HepG2 (cell line): ENCODE measurements around the gene LAMA5. TPM values are rescaled to one million over a fixed set of nuclear protein-coding genes. Genes with fewer than 3 reads are reported as not detected.

Source experiments
- AGO2 ChIP-seq: fragments of 200-400 bp; formaldehyde crosslinking; optimal IDR thresholded peaks from 2 replicates; pipeline ENCODE3; 2017; ENCODE audit warnings: mild to moderate bottlenecking, low read depth, low read length, moderate library complexity
- DNMT3B ChIP-seq: conservative IDR thresholded peaks from 2 replicates; pipeline ENCODE4 v1.6.1; 2016; ENCODE audit warnings: missing biosample characterization, control low read depth
- E2F2 ChIP-seq: sonication (generic); formaldehyde crosslinking; IDR thresholded peaks from 2 replicates; pipeline ENCODE4 v1.4.0; 2020; ENCODE audit warnings: missing genetic modification reagents, borderline replicate concordance
- EED ChIP-seq: sonication (generic); formaldehyde crosslinking; IDR thresholded peaks from 2 replicates; pipeline ENCODE4 v1.5.0; 2020; ENCODE audit warnings: mild to moderate bottlenecking, missing genetic modification reagents
- HNF4A ChIP-seq: sonication (generic); formaldehyde crosslinking; IDR thresholded peaks from 2 replicates; pipeline ENCODE4 v1.4.0; 2020; ENCODE audit warnings: missing genetic modification reagents
- IKZF1 ChIP-seq: fragments of 450-650 bp; IDR thresholded peaks from 2 replicates; pipeline ENCODE4 v1.7.1; 2016
- KDM2A ChIP-seq: sonication (generic); formaldehyde crosslinking; IDR thresholded peaks from 2 replicates; pipeline ENCODE4 v1.4.0; 2020; ENCODE audit warnings: low read depth, missing genetic modification reagents, borderline replicate concordance
- MAFF ChIP-seq: IDR thresholded peaks from 2 replicates; pipeline ENCODE4 v1.6.1; 2011; ENCODE audit warnings: low read depth, low read length, improper control_type of control experiment
- NCOA5 ChIP-seq: sonication (generic); formaldehyde crosslinking; IDR thresholded peaks from 2 replicates; pipeline ENCODE4 v1.4.0; 2020; ENCODE audit warnings: missing genetic modification reagents
- NFE2L2 ChIP-seq: fragments of 150-350 bp; IDR thresholded peaks from 2 replicates; pipeline ENCODE4 v1.6.1; 2014; ENCODE audit warnings: low read length
- PAWR ChIP-seq: sonication (generic); formaldehyde crosslinking; IDR thresholded peaks from 2 replicates; pipeline ENCODE4 v1.4.0; 2020; ENCODE audit warnings: missing genetic modification reagents, mild to moderate bottlenecking, borderline replicate concordance
- PPARG ChIP-seq: conservative IDR thresholded peaks from 2 replicates; pipeline ENCODE4 v1.6.1; 2016; ENCODE audit warnings: missing biosample characterization, missing genetic modification reagents
- RFX3 ChIP-seq: IDR thresholded peaks from 2 replicates; pipeline ENCODE4 v1.6.1; 2016; ENCODE audit warnings: missing biosample characterization, missing genetic modification reagents
- SATB2 ChIP-seq: sonication (generic); formaldehyde crosslinking; IDR thresholded peaks from 2 replicates; pipeline ENCODE4 v1.5.0; 2020; ENCODE audit warnings: missing genetic modification reagents
- TEAD2 ChIP-seq: sonication (generic); formaldehyde crosslinking; IDR thresholded peaks from 2 replicates; pipeline ENCODE4 v1.9.0; 2021; ENCODE audit warnings: missing genetic modification reagents
- UBTF ChIP-seq: sonication (generic); formaldehyde crosslinking; IDR thresholded peaks from 2 replicates; pipeline ENCODE4 v1.4.0; 2020; ENCODE audit warnings: mild to moderate bottlenecking, missing genetic modification reagents
- XBP1 ChIP-seq: sonication (generic); formaldehyde crosslinking; IDR thresholded peaks from 2 replicates; pipeline ENCODE4 v1.5.0; 2020; ENCODE audit warnings: missing genetic modification reagents
- ZBTB20 ChIP-seq: sonication (generic); formaldehyde crosslinking; IDR thresholded peaks from 2 replicates; pipeline ENCODE4 v1.8.1; 2023; ENCODE audit warnings: missing genetic modification reagents, low read depth, mild to moderate bottlenecking, borderline replicate concordance
- ZNF180 ChIP-seq: sonication (generic); formaldehyde crosslinking; IDR thresholded peaks from 2 replicates; pipeline ENCODE4 v1.4.0; 2020; ENCODE audit warnings: low read depth, missing genetic modification reagents, borderline replicate concordance
- ZNF260 ChIP-seq: sonication (generic); formaldehyde crosslinking; IDR thresholded peaks from 2 replicates; pipeline ENCODE4 v1.4.0; 2020; ENCODE audit warnings: missing genetic modification reagents, low read depth, mild to moderate bottlenecking, borderline replicate concordance
- ZNF331 ChIP-seq: sonication (generic); formaldehyde crosslinking; IDR thresholded peaks from 2 replicates; pipeline ENCODE4 v1.4.0; 2020; ENCODE audit warnings: missing genetic modification reagents
- ZNF33A ChIP-seq: sonication (generic); formaldehyde crosslinking; IDR thresholded peaks from 2 replicates; pipeline ENCODE4 v1.5.1; 2020; ENCODE audit warnings: missing genetic modification reagents, mild to moderate bottlenecking, moderate library complexity, borderline replicate concordance
- ZNF430 ChIP-seq: sonication (generic); formaldehyde crosslinking; IDR thresholded peaks from 2 replicates; pipeline ENCODE4 v1.9.0; 2021; ENCODE audit warnings: mild to moderate bottlenecking, missing genetic modification reagents
- ZNF557 ChIP-seq: sonication (generic); formaldehyde crosslinking; IDR thresholded peaks from 2 replicates; pipeline ENCODE4 v1.4.0; 2020; ENCODE audit warnings: missing genetic modification reagents
- ZNF563 ChIP-seq: sonication (generic); formaldehyde crosslinking; IDR thresholded peaks from 2 replicates; pipeline ENCODE4 v1.8.0; 2022; ENCODE audit warnings: mild to moderate bottlenecking, moderate library complexity, missing genetic modification reagents
- ZNF570 ChIP-seq: sonication (generic); formaldehyde crosslinking; IDR thresholded peaks from 2 replicates; pipeline ENCODE4 v1.4.0; 2020; ENCODE audit warnings: mild to moderate bottlenecking, missing genetic modification reagents, borderline replicate concordance
- ZNF747 ChIP-seq: sonication (generic); formaldehyde crosslinking; IDR thresholded peaks from 2 replicates; pipeline ENCODE4 v1.8.1; 2023; ENCODE audit warnings: missing genetic modification reagents, mild to moderate bottlenecking, borderline replicate concordance
- ZSCAN30 ChIP-seq: sonication (generic); formaldehyde crosslinking; IDR thresholded peaks from 2 replicates; pipeline ENCODE4 v1.5.0; 2020; ENCODE audit warnings: mild to moderate bottlenecking, missing genetic modification reagents
- polyA plus RNA-seq, 8 experiments: library from polyadenylated mRNA; depleted of rRNA in 3 of 8; stranded (reverse) in 7 of 8; unstranded in 1 of 8; fragments of >200 nt; fragmentation: Illumina TruSeq in 4 of 8; extraction: Trizol in 4 of 8; gene quantifications; 2 replicates each; pipeline versions ENCODE4 v1.2.1 to v1.2.3, GENCODE V29; 2011 to 2016; ENCODE audit warnings: low read depth in 4 of 8, missing spikeins in 1 of 8, mixed read lengths in 1 of 8; ENCODE audit not compliant: insufficient read depth in 1 of 8
- total RNA-seq, 5 experiments: library from RNA; depleted of rRNA; stranded (reverse); fragments of >200 nt; fragmentation: Illumina TruSeq; extraction: Trizol; gene quantifications; 2 replicates each; pipeline ENCODE4 v1.2.3, GENCODE V29; 2016; ENCODE audit warnings: low read depth in 1 of 5
- TF ChIP-seq, protein P1 (sequence below): IDR thresholded peaks from 2 replicates; pipeline ENCODE4 v1.6.1; 2018; ENCODE audit warnings: missing genetic modification reagents, mild to moderate bottlenecking, missing compliant biosample characterization

The LAMA5 gene
- total and polyA plus RNA-seq, 2 of the 13 experiments (the other 11 are each of a cell fraction or from before 2014, with no cell fraction given), result 21.0 to 44.7 TPM

- TF ChIP-seq, protein P1, sequence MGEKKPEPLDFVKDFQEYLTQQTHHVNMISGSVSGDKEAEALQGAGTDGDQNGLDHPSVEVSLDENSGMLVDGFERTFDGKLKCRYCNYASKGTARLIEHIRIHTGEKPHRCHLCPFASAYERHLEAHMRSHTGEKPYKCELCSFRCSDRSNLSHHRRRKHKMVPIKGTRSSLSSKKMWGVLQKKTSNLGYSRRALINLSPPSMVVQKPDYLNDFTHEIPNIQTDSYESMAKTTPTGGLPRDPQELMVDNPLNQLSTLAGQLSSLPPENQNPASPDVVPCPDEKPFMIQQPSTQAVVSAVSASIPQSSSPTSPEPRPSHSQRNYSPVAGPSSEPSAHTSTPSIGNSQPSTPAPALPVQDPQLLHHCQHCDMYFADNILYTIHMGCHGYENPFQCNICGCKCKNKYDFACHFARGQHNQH (CRISPR knock-in tag), result peak; percentile 95
- TF ChIP-seq UBTF (CRISPR knock-in tag), result peak; percentile 71
- peak; percentile 91 for TF ChIP-seq ZNF430 (CRISPR knock-in tag)
- no peak; the same call in 1 of the 2 replicates for TF ChIP-seq RFX3 (CRISPR knock-in tag)
- 0 out of 2 replicates have a peak, but pooled peaks have one; percentile 92 for TF ChIP-seq ZNF557 (CRISPR knock-in tag)
- peak; percentile 92; the same call in 1 of the 2 replicates for TF ChIP-seq PAWR
- TF ChIP-seq XBP1 (CRISPR knock-in tag), result peak; percentile 59; the same call in 1 of the 2 replicates
- TF ChIP-seq ZBTB20 (CRISPR knock-in tag), result peak; percentile 34; the same call in 1 of the 2 replicates
- TF ChIP-seq NCOA5, result no peak
- TF ChIP-seq EED (CRISPR knock-in tag), result no peak
- no peak for TF ChIP-seq AGO2
- TF ChIP-seq ZSCAN30 (CRISPR knock-in tag), result peak; percentile 71; the same call in 1 of the 2 replicates
- TF ChIP-seq HNF4A, result peak; percentile 67
- TF ChIP-seq E2F2 (CRISPR knock-in tag), result peak; percentile 95; the same call in 1 of the 2 replicates
- TF ChIP-seq ZNF180 (CRISPR knock-in tag), result no peak
- no peak for TF ChIP-seq SATB2 (CRISPR knock-in tag)
- TF ChIP-seq DNMT3B, result no peak
- TF ChIP-seq TEAD2 (CRISPR knock-in tag), result no peak
- TF ChIP-seq ZNF570, result no peak
- no peak for TF ChIP-seq ZNF33A (CRISPR knock-in tag)
- no peak for TF ChIP-seq ZNF260 (CRISPR knock-in tag)
- peak; percentile 97 for TF ChIP-seq ZNF331 (CRISPR knock-in tag)
- TF ChIP-seq ZNF563 (CRISPR knock-in tag), result peak; percentile 90
- peak; percentile 98 for TF ChIP-seq KDM2A (CRISPR knock-in tag)
- TF ChIP-seq NFE2L2, result no peak; the same call in 1 of the 2 replicates
- no peak for TF ChIP-seq MAFF
- TF ChIP-seq PPARG (CRISPR knock-in tag), result peak; percentile 93
- TF ChIP-seq ZNF747 (CRISPR knock-in tag), result peak; percentile 70; the same call in 1 of the 2 replicates
- TF ChIP-seq IKZF1, result no peak
These were observed 65.3 kb downstream of the LAMA5 start (continued) for GRCh38 chr20:62301773-62302340.
